GM21381 (cell line): ENCODE data around the gene ZNF362.
"Not testable (repeated sequence)": the region's sequence is repeated elsewhere in the genome, so short reads cannot be mapped to it uniquely, and the experiment has no call there.

ENCODE experiments used
- ATAC-seq: cut with Tn5 transposase; IDR thresholded peaks from one replicate; pipeline ENCODE4 v1.9.1; 2021; ENCODE audit warnings: mild to moderate bottlenecking, moderate library complexity; ENCODE audit not compliant: unreplicated experiment

The ZNF362 gene

DNA sequence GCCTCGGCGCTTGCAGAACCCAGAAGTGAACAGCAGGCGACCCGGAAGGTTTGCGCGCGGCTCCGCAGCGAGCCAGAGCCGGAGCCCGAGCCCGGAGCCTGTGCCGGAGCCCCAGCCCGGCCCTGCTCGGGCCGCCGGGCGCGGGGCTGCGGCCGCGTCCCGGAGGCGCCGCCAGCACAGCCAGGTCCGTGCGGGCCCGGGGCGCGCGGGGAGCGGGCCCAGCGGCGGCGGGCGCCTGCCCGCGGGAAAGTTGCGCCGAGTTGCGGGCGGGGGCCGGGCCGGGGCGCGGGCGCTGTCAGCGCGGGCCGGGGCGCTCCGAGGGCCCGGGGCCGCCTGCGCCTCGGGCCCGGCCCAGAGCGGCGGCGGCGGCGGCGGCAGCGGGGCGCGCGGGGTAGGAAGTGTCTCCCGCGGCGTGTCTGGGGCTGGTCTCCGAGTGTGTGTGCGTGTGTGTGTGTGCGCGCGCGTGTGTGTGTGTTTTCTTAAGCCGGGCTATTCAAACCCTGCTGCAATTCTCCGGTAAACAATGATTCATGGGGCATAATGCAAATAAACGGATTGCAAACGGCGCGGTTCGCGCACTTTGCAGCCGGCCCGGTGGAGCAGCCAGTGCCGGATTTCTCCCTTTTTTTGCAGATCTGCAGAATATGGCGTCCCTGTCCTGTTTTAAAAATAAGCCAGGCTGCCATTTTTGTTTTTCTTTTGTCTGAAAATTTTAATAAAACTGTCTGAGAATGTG is at the start of gene ZNF362:
Gene ZNF362 (plus strand): TSS at position 22 of the 736 bp plus-strand sequence. CDS start 14,083 bp downstream, outside the sequence.
- peak; percentile 62 for ATAC-seq

- no peak for ATAC-seq
Measured at GRCh38 chr1:33211972-33212371, 44.3 kb upstream of the ZNF362 start.

GRCh38 chr1:33219886-33220661 is 36.2 kb upstream of the ZNF362 start:
- no peak for ATAC-seq

- ATAC-seq, result no peak
Measured at GRCh38 chr1:33220676-33221384, 35.5 kb upstream of the ZNF362 start.

DNA sequence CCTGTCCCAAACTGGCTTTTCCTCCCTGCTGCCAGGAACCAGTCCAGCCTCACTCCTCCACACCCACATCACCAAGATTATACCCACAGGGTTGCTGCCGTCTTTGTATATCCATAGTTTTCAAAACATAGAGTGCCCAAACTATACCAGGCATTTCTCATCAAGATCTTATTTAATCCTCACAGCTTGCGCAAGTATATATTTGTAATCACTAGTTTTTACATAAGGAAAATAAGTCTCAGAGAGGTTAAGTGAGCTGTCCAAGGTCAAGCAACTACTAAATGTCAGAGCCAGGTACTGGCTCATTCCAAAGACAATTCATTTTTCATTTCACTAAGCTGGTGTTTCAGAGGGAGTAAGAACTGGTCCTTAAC is 34.9 kb upstream of the ZNF362 start:
- no peak for ATAC-seq

DNA sequence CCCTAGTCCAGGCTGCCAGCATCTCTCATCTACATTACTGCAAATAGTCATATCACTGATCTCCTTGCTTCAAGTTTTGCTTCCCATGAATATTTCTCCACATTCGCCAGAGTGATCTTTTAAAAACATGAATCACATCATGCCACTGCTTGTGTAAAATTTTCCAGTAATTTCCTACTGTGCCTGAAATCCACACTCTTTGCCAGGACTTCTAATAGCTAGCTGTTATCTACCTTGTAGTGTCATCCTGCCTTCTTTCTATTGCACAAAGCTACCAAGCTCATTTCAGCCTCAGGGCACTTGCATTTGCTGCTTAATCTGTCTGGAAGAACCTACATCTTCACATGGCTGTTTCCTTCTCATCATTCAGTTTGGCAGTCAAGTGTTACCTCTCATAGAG is 33.9 kb upstream of the ZNF362 start:
- ATAC-seq, result no peak

- ATAC-seq, result no peak
Measured at GRCh38 chr1:33224166-33224707, 32.1 kb upstream of the ZNF362 start.

- ATAC-seq, result no peak
Measured at GRCh38 chr1:33225586-33225985, 30.7 kb upstream of the ZNF362 start.

DNA sequence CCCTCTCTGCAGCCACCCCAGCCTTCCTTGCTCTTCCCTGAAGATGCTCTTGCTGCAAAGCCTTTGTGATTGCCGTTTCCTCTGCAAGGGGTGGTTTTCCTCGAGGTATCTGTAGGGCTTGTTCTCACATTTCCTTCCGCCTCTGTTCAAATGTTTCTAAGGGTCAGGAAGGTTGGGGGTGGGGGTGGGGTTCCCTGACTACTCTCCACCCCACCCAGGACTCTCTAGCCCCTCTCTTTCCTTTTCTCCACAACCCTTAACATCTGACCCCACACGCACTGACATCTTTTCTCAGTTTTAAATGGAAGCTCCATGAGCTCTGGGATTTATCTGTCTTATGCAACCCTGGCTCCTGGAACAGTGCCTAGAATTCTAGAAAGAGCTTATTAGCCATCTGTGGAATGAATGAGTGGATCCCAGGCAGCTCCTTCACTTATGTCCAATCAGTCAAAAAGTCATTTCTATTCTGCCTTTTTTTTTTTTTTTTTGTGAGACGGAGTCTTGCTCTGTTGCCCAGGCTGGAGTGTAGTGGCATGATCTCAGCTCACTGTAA is 27.3 kb upstream of the ZNF362 start:
- ATAC-seq, result no peak

DNA sequence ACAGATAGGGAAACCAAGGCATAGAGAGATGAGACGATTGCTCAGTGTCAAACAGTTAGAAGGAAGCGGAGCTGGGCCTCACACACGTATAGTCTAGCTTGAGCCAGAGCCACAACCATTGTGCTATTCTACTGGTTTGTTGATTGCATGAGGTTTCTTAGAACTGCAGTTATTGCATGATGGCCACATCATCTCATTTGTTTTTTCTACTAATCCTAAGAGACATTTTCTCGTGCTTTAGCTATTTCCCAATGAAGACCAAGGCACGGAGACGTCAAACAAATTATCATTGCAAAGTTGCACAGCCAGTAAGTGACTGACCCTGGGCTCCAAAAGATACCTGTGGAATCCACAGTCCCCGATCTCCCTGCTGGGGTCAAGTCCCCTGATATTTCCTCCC is 25.1 kb upstream of the ZNF362 start:
- no peak for ATAC-seq

DNA sequence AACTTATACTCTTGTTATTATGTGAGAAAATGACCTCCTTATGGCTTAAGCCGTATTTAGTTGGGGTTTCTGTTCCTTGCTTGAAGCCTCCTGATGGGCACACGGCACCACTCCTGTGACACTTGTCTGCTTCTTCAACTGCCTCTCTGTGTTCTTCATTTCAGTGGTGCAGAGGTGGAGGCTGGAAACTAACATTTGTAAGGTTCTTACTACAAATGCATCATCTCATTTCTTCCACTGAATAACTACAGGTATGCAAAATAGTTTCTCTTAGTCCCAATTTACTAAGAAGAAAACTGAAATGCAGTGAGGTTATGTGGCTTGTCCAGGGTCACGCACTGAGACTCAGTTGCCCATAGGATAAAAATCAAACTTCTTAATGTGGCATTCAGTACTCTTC is 23.6 kb upstream of the ZNF362 start:
- no peak for ATAC-seq

DNA sequence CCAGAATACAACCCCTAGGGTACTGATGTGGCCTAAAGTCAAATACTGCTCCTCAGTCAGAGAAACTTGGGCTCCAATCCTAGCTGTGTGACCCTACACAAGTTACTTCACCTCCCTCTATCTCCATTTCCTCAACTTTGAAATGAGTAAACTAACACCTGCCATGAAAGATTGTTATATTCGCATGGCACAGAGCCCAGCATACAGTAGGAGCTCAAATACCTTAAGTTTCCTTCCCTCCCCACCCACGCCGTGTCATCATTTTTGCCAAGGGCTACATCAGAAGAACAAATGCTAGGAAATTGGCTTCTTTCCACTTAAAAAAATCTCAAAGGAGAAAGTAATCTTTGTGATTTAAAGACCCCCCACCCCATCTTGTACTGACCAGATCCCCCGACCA is 22.2 kb upstream of the ZNF362 start:
- ATAC-seq, result no peak

- no peak for ATAC-seq
Measured at GRCh38 chr1:33234588-33234990, 21.7 kb upstream of the ZNF362 start.

GRCh38 chr1:33235521-33235920 is 20.8 kb upstream of the ZNF362 start:
- no peak for ATAC-seq

- ATAC-seq, result no peak
Measured at GRCh38 chr1:33236498-33236897, 19.8 kb upstream of the ZNF362 start.

DNA sequence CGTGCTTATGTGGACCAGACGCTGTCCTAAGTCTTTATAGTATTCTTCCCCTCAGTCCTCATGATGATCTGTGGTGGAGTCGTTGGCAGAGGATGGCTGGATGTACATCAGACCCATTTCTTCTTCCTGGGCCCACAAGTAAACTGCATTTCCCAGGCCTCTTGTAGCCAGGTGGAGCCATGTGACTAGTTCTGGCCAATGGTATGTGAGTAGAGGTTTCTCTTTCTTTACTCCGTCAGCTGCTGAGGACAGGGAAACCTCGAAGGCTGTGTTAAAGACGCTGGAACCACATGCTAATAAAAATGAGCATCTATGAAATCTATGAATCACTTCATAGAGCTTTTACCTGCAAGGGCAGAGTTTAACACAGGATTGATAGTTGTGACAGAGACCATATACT is 18.7 kb upstream of the ZNF362 start:
- ATAC-seq, result no peak

- ATAC-seq, result not testable (repeated sequence)
Measured at GRCh38 chr1:33238194-33238724, 18.0 kb upstream of the ZNF362 start.

DNA sequence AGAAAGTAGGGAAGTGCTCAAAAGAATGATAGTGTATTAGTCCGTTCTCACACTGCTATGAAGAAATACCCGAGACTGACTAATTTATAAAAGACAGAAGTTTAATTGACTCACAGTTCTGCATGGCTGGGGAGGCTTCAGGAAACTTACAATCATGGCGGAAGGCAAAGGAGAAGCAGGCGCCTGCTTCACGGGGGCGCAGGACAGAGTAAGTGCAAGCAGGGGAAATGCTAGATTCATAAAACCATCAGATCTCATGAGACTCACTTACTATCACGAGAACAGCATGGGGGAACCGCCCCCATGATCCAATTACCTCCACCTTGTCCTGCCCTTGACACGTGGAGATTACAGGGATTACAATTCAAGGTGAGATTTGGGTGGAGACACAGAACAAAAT is 16.9 kb upstream of the ZNF362 start:
- ATAC-seq, result not testable (repeated sequence)

DNA sequence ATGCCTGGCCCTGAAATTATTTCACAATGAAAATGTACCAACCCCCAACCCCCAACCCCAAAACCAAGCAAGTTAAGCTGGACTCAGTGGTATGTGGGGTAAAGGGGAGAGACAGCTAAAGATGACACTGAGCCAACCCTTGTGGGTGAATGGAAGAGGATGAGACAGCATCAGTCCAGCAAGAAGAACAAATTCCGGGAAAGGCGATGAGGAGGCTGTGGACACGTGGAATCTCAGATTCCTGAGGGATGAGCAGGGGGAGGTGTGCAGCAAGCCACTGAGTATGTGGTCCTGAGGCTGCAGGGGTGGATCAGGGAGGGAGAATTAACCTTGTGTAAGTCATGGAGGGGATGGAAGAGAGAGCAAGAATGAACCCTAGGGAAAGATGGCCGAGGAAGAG is 14.4 kb upstream of the ZNF362 start:
- ATAC-seq, result no peak

GRCh38 chr1:33242652-33243051 is 13.6 kb upstream of the ZNF362 start:
- ATAC-seq, result no peak
